Activated gamma-delta T cell treated with anti-CD3 and anti-CD28 coated beads, Interleukin-2, amount 50 U/mL, for 16 hours (primary cell): ENCODE measurements around the gene NDUFA7.
"Not testable (repeated sequence)": the region's sequence is repeated elsewhere in the genome, so short reads cannot be mapped to it uniquely, and the experiment has no call there.

Experiments
- DNase-seq: peaks from one replicate; pipeline ENCODE4 v3.0.0-alpha.2; 2020; ENCODE audit warnings: low read depth

NDUFA7 gene

DNA sequence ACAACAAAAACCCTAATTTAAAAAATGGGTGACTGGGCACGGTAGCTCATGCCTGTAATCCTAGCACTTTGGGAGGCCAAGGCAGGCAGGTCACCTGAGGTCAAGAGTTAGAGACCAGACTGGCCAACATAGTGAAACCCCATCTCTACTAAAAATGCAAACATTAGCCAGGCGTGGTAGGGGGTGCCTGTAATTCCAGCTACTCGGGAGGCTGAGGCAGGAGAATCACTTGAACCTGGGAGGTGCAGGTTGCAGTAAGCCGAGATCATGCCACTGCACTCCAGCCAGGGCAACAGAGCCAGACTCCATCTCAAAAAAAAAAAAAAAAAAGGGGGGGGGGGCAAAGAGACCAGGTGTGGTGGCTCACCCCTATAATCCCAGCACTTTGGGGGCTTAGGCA, 56.9 kb downstream of the NDUFA7 start:
- DNase-seq = not testable (repeated sequence)

- no peak for DNase-seq
Observed at GRCh38 chr19:8262431-8262830, 58.7 kb downstream of the NDUFA7 start.

DNA sequence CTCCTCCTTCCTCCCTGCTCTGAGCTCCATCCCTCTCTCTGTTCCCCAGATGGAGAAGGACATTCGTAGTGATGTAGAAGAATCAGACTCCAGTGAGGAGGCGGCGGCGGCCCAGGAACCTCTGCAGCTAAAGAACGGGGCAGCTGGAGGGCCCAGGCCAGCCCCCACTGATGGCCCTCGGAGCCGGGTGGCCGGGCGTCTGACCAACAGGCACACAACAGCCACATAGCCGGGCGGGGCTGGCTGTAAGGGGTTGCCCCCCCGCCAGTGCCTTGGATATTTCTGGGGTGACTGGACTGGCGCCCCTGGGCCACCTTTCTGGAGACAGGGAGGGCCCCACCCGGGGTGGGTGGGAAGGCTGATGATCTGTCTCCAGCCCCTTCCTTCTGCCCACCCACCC, 59.3 kb downstream of the NDUFA7 start:
- no peak for DNase-seq

DNA sequence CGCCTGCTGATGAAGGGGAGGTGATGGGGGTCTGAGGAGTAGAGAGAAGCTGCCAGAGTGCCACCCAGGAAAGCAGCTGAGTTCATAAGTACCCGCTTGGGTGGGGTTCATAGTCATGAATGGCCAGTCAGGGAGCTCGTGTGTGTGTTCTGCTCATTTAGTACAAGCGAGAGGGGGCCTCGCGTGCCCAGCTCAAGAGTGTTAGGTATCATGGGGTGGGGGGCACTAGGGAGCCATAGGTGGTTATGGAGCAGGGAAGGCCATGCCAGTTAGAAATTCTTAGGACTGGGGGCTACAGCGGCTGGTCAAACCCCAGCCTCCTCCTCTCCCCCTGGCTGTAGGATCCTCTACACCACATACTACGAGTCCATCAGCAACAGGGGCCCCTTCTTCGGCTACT, 59.8 kb downstream of the NDUFA7 start:
- no peak for DNase-seq
